NCI-H446 treated with DMSO at 0.1 percent for 48 hours (cell line): ENCODE data around the gene TRIP6.
A peak's percentile ranks its signal among the peaks of the same experiment; 100 is the strongest.
"Not testable (repeated sequence)": the region's sequence is repeated elsewhere in the genome, so short reads cannot be mapped to it uniquely, and the experiment has no call there.

Source experiments
- DNase-seq: peaks from one replicate; lab custom pipeline; 2025; lab: John Stamatoyannopoulos, UW

The TRIP6 gene

GRCh38 chr7:100839361-100839760 is 27.8 kb upstream of the TRIP6 start:
- DNase-seq = no peak

GRCh38 chr7:100840470-100841100 is 26.6 kb upstream of the TRIP6 start:
- DNase-seq = no peak

GRCh38 chr7:100847360-100847759 is 19.8 kb upstream of the TRIP6 start:
- DNase-seq = no peak

- peak; percentile 56 for DNase-seq
Measured at GRCh38 chr7:100852048-100852872, 14.9 kb upstream of the TRIP6 start, which contains the start of gene SLC12A9. Gene SLC12A9 (plus strand): TSS chr7:100852713. CDS start chr7:100854198, 1,485 bp downstream.

GRCh38 chr7:100854146-100854895 is 12.9 kb upstream of the TRIP6 start:
- DNase-seq = no peak

- DNase-seq = not testable (repeated sequence)
Measured at GRCh38 chr7:100854899-100855298, 12.3 kb upstream of the TRIP6 start.

- no peak for DNase-seq
Measured at GRCh38 chr7:100855515-100855914, 11.7 kb upstream of the TRIP6 start.

GRCh38 chr7:100856871-100857282 is 10.3 kb upstream of the TRIP6 start:
- DNase-seq = no peak

- no peak for DNase-seq
Measured at GRCh38 chr7:100859856-100860255, 7.3 kb upstream of the TRIP6 start.

- no peak for DNase-seq
Measured at GRCh38 chr7:100860702-100861615, 6.2 kb upstream of the TRIP6 start.

- DNase-seq = no peak
Measured at GRCh38 chr7:100861616-100861985, 5.6 kb upstream of the TRIP6 start.

- no peak for DNase-seq
Measured at GRCh38 chr7:100863406-100863950, 3.7 kb upstream of the TRIP6 start.

- no peak for DNase-seq
Measured at GRCh38 chr7:100864263-100864845, 2.8 kb upstream of the TRIP6 start.

- no peak for DNase-seq
Measured at GRCh38 chr7:100865372-100865911, 1.7 kb upstream of the TRIP6 start.

GRCh38 chr7:100865938-100866728 is 1.1 kb upstream of the TRIP6 start:
- peak; percentile 51 for DNase-seq

GRCh38 chr7:100866729-100867039 is 503 bp upstream of the TRIP6 start:
- no peak for DNase-seq

- DNase-seq = no peak
Measured at GRCh38 chr7:100867776-100868485, 744 bp downstream of the TRIP6 start.

- no peak for DNase-seq
Measured at GRCh38 chr7:100873599-100874299, 6.6 kb downstream of the TRIP6 start.

- no peak for DNase-seq
Measured at GRCh38 chr7:100874300-100874576, 7.1 kb downstream of the TRIP6 start.
